ENCODE results near the gene UHMK1. TPM values are rescaled to one million over a fixed set of nuclear protein-coding genes. Genes with fewer than 3 reads are reported as not detected.

The UHMK1 gene
- polyA plus RNA-seq, 3 donors from 2014 or later, result 46.1 to 80.9 (median 68.8) TPM

DNA sequence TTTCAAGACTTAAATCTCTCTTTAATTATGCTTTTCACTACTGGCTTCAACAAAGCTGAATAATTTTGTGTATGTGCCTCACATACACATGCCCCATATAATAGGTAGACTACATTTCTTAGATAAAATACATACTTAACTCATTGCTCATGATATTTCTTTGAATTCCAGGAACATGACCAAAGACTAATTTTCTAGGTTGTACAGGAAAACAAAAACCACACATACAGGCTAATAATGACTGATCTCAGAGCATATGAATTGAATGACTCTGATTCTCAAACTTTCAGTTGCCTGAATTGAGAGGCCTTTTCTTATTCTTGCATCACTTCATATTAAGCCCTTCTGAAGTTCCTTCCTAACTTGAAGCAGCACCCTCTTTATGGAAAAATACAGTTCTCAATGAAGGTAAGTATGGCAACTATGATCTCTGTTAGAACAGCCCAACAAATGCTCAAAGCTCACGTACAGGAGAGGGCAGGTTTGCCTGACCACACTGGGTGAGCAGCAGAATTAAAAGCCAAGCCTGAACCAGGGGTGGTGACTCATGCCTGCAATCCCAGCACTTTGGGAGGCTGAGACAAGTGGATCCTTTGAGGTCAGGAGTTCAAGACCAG, 41.3 kb downstream of the UHMK1 start:
- Mint-ChIP-seq H3K36me3 (peaks cover 16 to 25% (median 19%) of the 10 kb centered on the region in 3 donors), H3K27ac (peak overlapping the region in 4 of 6 donors; percentile 7 to 40 (median 28)), H3K9me3 (peaks cover 0 to 9% (median 0%) of the 10 kb centered on the region in 6 donors), H3K27me3 (ENCODE audit: low read depth in 3 of 3) (no peaks in the 10 kb centered on the region), H3K4me1 (no peaks in the 10 kb centered on the region), H3K4me3 (no peak overlapping the region)
- DNase-seq, result no peak

DNA sequence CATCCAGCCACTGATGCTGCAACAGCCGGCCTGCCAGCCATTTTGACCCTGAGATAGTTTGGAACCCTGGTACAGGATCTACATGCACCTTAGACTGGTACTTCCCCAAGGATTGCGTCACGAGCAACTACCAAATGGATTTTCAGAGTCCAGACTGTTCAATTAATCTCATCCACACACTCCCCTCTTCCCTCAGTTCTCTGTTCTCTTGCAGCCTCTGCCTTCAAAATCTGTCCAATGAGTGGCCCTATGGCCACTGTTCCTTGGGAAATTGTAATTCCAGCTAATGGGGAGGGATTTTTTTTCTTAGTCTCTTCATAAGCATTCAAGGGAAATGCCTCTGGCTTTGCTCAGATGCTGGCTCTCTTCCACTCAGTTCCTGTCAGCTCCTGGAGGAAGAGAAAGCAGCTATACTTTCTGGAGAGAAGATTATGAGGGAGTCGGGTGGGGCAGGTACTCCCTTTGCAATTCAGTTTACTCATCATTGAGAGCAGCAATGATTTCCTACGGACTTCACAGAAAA, 44.1 kb downstream of the UHMK1 start:
- Mint-ChIP-seq H3K36me3 (peaks cover 16 to 19% (median 16%) of the 10 kb centered on the region in 3 donors), H3K27me3 (ENCODE audit: low read depth in 3 of 3) (no peaks in the 10 kb centered on the region), H3K4me3 (no peak overlapping the region), H3K27ac (peak overlapping the region in 2 of 6 donors; percentile 32 to 34), H3K4me1 (peaks cover 0 to 3% of the 10 kb centered on the region in 2 donors), H3K9me3 (peaks cover 0 to 9% (median 0%) of the 10 kb centered on the region in 6 donors)
- no peak for DNase-seq

DNA sequence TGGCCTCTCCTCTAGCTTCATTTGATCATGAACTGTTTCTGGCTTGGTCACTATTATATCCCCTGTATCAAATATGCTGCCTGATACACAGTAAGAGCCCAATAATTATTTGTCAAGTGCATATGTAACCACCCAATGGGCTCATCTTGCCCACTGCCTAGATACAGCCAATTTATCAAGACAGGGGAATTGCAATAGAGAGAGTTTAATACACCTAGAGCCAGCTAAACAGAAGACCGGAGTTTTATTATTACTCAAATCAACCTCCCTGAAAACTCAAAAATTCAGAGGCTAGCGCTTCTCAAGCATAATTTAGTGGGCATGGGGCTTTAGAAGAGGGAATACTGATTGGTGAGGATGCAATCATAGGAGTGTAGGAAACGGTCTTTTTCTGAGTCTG, 45.6 kb downstream of the UHMK1 start:
- Mint-ChIP-seq H3K36me3 (peaks cover 16 to 19% (median 16%) of the 10 kb centered on the region in 3 donors), H3K27ac (peak overlapping the region in 1 of 6 donors; percentile 24), H3K4me3 (no peak overlapping the region), H3K9me3 (peaks cover 0 to 9% (median 0%) of the 10 kb centered on the region in 6 donors), H3K4me1 (peaks cover 7 to 9% of the 10 kb centered on the region in 2 donors), H3K27me3 (ENCODE audit: low read depth in 3 of 3) (peaks cover 0 to 6% (median 2%) of the 10 kb centered on the region in 3 donors)
- DNase-seq, result no peak

DNA sequence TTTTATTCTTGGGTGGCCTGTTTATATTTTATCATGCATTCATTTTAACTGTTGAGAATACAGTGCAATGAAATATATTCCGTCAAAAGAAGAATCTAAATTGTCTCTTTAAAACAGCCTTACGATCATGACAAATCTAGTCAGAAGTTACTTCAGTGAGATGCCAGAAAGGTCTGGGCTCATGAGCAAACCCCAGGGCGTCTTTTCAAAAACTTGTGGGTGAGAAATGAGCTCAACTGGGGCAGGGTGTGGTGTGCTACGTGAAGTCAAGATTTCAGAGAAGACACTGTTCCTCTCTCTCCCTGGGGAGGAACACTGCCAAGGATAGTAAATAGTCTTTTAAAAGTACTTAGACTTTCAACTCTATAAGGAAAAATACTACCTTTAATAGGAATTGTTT, 50.6 kb downstream of the UHMK1 start:
- Mint-ChIP-seq H3K27me3 (ENCODE audit: low read depth in 3 of 3) (peaks cover 0 to 9% (median 4%) of the 10 kb centered on the region in 3 donors), H3K9me3 (peaks cover 0 to 4% (median 0%) of the 10 kb centered on the region in 6 donors), H3K36me3 (peaks cover 6 to 11% (median 8%) of the 10 kb centered on the region in 3 donors), H3K4me1 (peaks cover 38 to 46% of the 10 kb centered on the region in 2 donors), H3K27ac (peak overlapping the region; percentile 97 to 99 (median 98)), H3K4me3 (peak overlapping the region; percentile 77 to 83 (median 80))
- peak; percentile 67 to 80 (median 70) for DNase-seq

DNA sequence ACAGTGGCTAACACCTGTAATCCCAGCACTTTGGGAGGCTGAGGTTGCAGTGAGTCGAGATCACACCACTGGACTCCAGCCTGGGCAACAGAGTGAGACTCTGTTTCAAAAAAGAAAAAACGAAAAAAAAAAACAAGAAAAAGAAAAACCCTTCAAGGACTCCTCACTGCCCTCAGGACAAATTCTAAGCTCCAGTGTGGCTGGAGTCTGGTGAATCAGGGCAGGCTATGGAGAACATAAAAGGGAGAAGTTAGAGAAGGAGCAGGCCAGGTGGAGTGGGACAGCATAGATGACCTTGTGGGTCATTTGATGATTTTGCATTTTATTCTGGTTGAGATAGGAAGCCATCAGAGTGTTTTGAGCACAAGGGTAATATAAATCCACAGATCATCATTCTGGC, 51.4 kb downstream of the UHMK1 start:
- Mint-ChIP-seq H3K27me3 (ENCODE audit: low read depth in 3 of 3) (peaks cover 0 to 9% (median 4%) of the 10 kb centered on the region in 3 donors), H3K4me3 (peak overlapping the region in 4 of 5 donors; percentile 29 to 53 (median 38)), H3K27ac (peak overlapping the region; percentile 83 to 99 (median 98)), H3K36me3 (peaks cover 3 to 6% (median 6%) of the 10 kb centered on the region in 3 donors), H3K4me1 (peaks cover 38 to 46% of the 10 kb centered on the region in 2 donors), H3K9me3 (no peaks in the 10 kb centered on the region)
- DNase-seq, result no peak

DNA sequence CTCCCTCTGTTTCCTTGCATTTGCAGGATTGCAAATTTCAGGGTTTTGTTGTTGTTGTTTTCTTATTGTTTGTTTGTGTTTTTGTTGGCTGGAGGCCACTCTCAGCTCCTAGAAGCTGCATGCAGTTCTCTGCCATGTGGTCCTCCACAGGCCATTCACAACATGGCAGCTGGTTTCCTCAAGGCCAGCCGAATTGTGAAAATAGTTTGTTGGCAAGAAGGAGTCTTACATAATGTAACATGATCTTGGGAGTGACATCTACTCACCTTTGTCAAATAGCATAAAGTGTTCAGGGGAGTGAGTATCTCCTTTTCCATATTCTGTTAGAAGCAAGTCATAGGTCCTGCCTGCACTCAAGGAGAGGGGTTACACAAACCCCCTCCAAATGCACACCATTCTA, 53.3 kb downstream of the UHMK1 start:
- no peaks in the 10 kb centered on the region for H3K9me3 Mint-ChIP-seq
- H3K4me3 Mint-ChIP-seq, result no peak overlapping the region
- peaks cover 38 to 47% of the 10 kb centered on the region in 2 donors for H3K4me1 Mint-ChIP-seq
- no peak for DNase-seq
- H3K27ac Mint-ChIP-seq, result peak overlapping the region in 5 of 6 donors; percentile 60 to 97 (median 66)
- peaks cover 0 to 9% (median 4%) of the 10 kb centered on the region in 3 donors for H3K27me3 Mint-ChIP-seq (ENCODE audit: low read depth in 3 of 3)
- H3K36me3 Mint-ChIP-seq, result peaks cover 3 to 8% (median 6%) of the 10 kb centered on the region in 3 donors

DNA sequence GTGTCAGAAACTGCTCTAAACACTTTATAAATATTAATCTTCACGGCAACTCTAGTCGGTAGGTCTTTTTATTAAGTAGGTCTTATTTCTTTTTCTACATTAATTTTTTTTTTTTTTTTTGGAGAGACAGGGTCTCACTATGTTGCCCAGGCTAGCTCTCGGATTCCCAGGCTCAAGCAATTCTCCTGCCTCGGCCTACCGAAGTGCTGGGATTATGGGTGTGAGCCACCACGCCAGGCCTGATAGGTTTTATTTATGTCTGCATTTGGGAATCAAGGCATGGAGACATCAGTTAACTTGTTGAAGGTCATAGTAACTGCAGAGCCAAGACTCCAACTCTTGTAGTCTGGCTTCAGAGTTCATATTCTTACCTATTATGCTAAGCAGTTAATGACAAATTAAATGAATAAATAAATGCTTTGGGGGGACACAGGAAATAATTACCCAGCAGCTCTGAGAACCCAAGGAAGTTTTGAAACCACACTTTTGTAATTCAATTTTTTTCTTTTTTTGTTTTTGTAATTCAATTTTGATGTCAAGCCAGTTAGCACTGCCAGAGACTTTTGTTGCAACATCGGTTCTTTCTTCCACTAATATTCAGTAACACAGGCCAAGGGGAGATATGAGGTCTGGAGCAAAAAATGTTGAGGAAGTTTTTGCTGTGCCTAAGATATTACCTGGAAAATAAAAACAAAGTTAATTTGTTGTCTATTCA, 54.5 kb downstream of the UHMK1 start:
- H3K36me3 Mint-ChIP-seq, result peaks cover 3 to 8% (median 6%) of the 10 kb centered on the region in 3 donors
- peaks cover 38 to 44% of the 10 kb centered on the region in 2 donors for H3K4me1 Mint-ChIP-seq
- no peaks in the 10 kb centered on the region for H3K9me3 Mint-ChIP-seq
- H3K27ac Mint-ChIP-seq, result peak overlapping the region in 3 of 6 donors; percentile 9 to 80 (median 53)
- H3K27me3 Mint-ChIP-seq (ENCODE audit: low read depth in 3 of 3), result peaks cover 0 to 9% (median 4%) of the 10 kb centered on the region in 3 donors
- no peak for DNase-seq
- H3K4me3 Mint-ChIP-seq, result peak overlapping the region in 1 of 5 donors; percentile 22

DNA sequence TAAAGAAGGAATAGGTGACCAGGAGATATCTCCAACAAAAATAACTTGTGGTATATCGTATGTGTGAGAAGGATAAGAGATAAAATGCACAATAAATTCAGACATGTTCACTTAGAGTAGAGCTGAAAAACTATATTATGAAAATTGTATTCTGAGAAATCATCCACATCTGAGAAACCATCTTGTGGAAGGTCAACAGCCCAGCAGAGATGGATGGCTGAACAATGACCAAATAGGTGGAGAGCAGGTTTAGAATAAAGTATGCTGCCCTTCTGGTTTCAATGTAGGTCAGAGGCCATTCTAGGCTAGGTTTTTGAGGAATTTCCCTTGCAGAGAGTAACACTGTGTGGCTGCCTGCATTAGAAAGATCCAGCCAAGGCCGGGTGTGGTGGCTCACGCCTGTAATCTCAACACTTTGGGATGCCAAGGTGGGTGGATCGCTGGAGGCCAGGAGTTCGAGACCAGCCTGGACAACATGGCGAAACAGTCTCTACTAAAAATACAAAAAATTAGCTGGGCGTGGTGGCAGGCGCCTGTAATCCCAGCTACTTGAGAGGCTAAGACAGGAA, 55.1 kb downstream of the UHMK1 start:
- Mint-ChIP-seq H3K27ac (peak overlapping the region in 2 of 6 donors; percentile 9 to 80), H3K9me3 (no peaks in the 10 kb centered on the region), H3K4me3 (no peak overlapping the region), H3K4me1 (peaks cover 36 to 42% of the 10 kb centered on the region in 2 donors), H3K36me3 (peaks cover 3 to 8% (median 6%) of the 10 kb centered on the region in 3 donors), H3K27me3 (ENCODE audit: low read depth in 3 of 3) (peaks cover 0 to 7% (median 4%) of the 10 kb centered on the region in 3 donors)
- DNase-seq, result no peak

DNA sequence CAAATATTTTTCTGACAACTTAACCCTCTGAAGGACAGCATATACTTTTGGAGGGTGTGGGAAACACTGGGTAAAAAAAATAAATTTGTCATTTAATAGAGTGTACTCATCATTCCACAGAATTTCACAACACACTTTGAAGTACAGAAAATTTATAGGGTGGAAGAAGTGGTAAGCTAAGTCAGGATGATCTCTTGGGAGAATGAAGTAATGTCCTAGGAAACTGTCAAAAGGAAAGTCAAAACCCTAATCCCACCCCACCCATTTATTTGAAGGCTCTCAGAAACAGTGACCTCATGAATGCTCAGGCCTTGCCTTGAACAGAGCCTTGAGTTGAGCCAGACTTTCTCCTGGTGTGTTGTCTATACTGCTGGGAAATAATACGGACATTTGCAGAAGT, 56.6 kb downstream of the UHMK1 start:
- H3K4me1 Mint-ChIP-seq, result peaks cover 23 to 29% of the 10 kb centered on the region in 2 donors
- DNase-seq, result no peak
- H3K4me3 Mint-ChIP-seq, result no peak overlapping the region
- H3K9me3 Mint-ChIP-seq, result no peaks in the 10 kb centered on the region
- peak overlapping the region in 2 of 6 donors; percentile 12 to 75 for H3K27ac Mint-ChIP-seq
- H3K27me3 Mint-ChIP-seq (ENCODE audit: low read depth in 3 of 3), result peaks cover 0 to 2% (median 0%) of the 10 kb centered on the region in 3 donors
- peaks cover 1 to 6% (median 2%) of the 10 kb centered on the region in 3 donors for H3K36me3 Mint-ChIP-seq

DNA sequence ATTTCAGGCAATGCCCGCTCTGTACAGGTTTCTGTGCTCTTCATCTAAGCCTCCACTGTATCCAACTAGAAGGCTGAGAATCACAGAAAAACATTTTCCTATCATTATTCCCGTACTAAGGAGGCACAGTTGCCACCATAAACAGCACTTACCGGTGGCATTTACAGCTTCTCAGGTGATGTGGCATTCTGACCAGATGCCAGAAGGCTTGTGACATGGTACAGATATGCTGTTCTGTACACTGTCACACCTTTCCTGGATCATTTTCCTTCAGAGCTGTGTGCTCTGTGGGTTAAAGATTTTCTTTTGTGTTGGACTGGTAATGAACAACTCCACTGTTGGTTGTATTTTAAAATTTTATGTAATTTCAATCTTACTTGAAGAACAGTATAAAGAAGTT, 59.9 kb downstream of the UHMK1 start:
- H3K4me3 Mint-ChIP-seq, result no peak overlapping the region
- DNase-seq, result no peak
- peaks cover 5 to 16% (median 10%) of the 10 kb centered on the region in 3 donors for H3K27me3 Mint-ChIP-seq (ENCODE audit: low read depth in 3 of 3)
- H3K36me3 Mint-ChIP-seq, result peaks cover 0 to 4% (median 0%) of the 10 kb centered on the region in 3 donors
- H3K4me1 Mint-ChIP-seq, result peaks cover 24% of the 10 kb centered on the region in 2 donors
- H3K9me3 Mint-ChIP-seq, result no peaks in the 10 kb centered on the region
- H3K27ac Mint-ChIP-seq, result no peak overlapping the region

DNA sequence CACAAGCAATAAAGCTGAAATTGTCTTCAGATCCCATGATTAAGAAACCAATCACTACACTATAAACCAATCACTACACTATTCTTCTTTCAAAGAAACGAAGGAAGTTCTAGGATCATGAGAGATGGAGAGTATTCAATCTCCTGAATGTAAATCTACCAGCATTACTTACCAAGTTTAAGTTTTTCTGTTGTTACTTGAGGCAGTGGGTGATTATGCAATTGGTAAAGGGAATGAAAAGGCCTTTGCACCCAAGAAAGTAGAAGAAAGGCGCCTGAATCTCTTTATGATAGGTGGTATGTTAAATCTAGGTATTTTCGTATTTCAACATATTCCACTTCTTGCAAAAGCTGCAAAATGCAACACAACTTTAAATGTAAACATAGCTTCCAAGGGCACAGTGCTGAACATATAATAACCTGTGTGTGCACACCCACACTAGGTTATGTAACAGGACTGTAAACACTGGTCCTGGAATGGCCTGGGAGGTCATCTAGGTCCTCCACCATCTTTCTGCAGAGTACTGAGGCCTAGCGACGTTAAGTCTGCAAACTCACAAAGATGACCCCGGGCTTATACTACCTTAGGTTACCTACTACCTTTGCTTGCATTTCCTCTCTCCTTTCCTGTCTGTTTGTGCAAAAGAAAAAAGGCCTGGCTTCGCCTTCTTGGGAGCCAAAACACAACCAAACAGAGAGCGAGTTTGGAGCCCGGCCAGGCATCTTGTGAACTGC, 62.9 kb downstream of the UHMK1 start:
- H3K27me3 Mint-ChIP-seq (ENCODE audit: low read depth in 3 of 3), result peaks cover 5 to 26% (median 11%) of the 10 kb centered on the region in 3 donors
- peaks cover 45 to 51% of the 10 kb centered on the region in 2 donors for H3K4me1 Mint-ChIP-seq
- no peak for DNase-seq
- peak overlapping the region; percentile 94 to 99 (median 98) for H3K27ac Mint-ChIP-seq
- H3K4me3 Mint-ChIP-seq, result peak overlapping the region; percentile 89 to 99 (median 96)
- H3K36me3 Mint-ChIP-seq, result no peaks in the 10 kb centered on the region
- no peaks in the 10 kb centered on the region for H3K9me3 Mint-ChIP-seq

DNA sequence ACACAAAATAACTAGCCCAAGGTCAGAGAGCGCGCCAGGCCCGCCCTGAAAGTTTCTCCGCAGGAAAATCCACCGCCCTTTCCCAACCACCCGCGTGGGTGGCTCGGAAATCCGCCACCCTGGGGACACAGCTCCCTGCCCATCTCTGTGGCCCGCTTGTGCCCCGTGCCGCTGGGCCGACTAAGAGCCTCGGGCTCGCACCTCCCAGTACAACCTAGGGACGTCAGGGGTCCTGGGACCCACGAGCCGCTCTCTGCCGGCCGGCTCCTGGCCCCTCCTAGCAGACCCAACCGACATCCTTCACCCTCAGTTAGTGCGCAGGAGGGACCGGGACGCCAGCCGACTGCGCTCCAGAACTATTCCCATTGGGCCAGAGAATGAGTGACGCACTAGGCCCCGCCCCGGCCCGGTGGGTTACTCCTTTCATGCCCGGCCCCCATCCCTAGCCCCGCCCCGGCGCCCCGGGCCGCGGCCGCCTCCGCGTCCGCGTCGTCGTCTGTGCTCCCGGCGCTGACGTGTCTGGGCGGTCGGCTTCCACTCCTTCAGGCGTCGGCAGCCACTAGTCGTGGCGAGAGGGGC, 63.5 kb downstream of the UHMK1 start:
- Mint-ChIP-seq H3K4me3 (peak overlapping the region; percentile 89 to 99 (median 96)), H3K27ac (peak overlapping the region; percentile 94 to 99 (median 98)), H3K27me3 (ENCODE audit: low read depth in 3 of 3) (peaks cover 5 to 26% (median 11%) of the 10 kb centered on the region in 3 donors), H3K9me3 (no peaks in the 10 kb centered on the region), H3K4me1 (peaks cover 50 to 58% of the 10 kb centered on the region in 2 donors), H3K36me3 (no peaks in the 10 kb centered on the region)
- DNase-seq, result peak; percentile 99
